Right atrium auricular region (tissue), 2 donors: Measurements from ENCODE around the gene PCDHGA7. TPM values are rescaled to one million over a fixed set of nuclear protein-coding genes. Genes with fewer than 3 reads are reported as not detected.
"Not testable (repeated sequence)": the region's sequence is repeated elsewhere in the genome, so short reads cannot be mapped to it uniquely, and the experiment has no call there.

Experiments used
- DNase-seq: peaks from one replicate; pipeline ENCODE4 v3.0.0-alpha.2; 2019; ENCODE audit warnings: low spot score
- H3K27ac ChIP-seq, 2 donors: fragments of 200-600 bp; sonication (generic); 1 replicate in 1 of 2; 2 replicates in 1 of 2; pipeline ENCODE4 v1.5.1; 2016 to 2019
- H3K27me3 ChIP-seq, 2 donors: fragments of 200-600 bp; sonication (generic); one replicate each; pipeline versions ENCODE4 v1.5.1 to v1.6.0; 2017 to 2019
- H3K36me3 ChIP-seq: fragments of 200-600 bp; sonication (generic); one replicate; pipeline ENCODE4 v1.5.1; 2016
- H3K4me1 ChIP-seq, 2 donors: fragments of 200-600 bp; sonication (generic); one replicate each; pipeline versions ENCODE4 v1.5.1 to v1.6.0; 2017 to 2019
- H3K4me3 ChIP-seq, 2 donors: fragments of 200-600 bp; sonication (generic); 1 replicate in 1 of 2; 2 replicates in 1 of 2; pipeline ENCODE4 v1.5.1; 2017 to 2019; ENCODE audit warnings: mild to moderate bottlenecking in 1 of 2, moderate library complexity in 1 of 2
- H3K9me3 ChIP-seq, 2 donors: fragments of 200-600 bp; sonication (generic); one replicate each; pipeline ENCODE4 v1.5.1; 2019
- total RNA-seq, 2 donors: library from RNA; depleted of rRNA; stranded (reverse); fragments of >200 nt; gene quantifications; one replicate each; pipeline ENCODE4 v1.1.0, GENCODE V29; 2016
- TF ChIP-seq, protein P1 (sequence below), 2 donors: fragments of 200-600 bp; sonication (generic); IDR thresholded peaks; one replicate each; pipeline ENCODE4 v1.5.1; 2019; ENCODE audit warnings: antibody characterized with exemption in 2 of 2

Gene PCDHGA7
- total RNA-seq, 2 donors from 2014 or later = 4.9 to 6.1 TPM

DNA sequence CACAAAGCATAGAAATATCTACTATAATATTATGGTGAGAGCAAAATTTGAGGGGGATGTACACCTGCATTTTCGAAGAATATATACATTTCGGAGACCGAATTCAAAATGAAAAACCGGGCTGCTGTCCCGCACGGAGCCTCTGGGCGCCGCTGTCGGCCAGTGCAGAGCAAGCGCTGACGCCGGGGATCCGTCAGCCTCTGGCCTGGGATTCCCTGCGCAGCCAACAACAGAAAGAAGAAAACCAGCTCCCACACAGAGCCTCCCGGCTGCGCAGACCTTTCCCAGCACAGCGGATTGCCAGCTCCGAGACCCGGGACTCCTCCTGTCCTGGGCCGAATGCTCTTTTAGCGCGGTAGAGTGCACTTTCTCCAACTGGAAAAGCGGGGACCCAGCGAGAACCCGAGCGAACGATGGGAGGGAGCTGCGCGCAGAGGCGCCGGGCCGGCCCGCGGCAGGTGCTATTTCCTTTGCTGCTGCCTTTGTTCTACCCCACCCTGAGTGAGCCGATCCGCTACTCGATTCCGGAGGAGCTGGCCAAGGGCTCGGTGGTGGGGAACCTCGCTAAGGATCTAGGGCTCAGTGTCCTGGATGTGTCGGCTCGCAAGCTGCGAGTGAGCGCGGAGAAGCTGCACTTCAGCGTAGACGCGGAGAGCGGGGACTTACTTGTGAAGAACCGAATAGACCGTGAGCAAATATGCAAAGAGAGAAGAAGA lies 25.4 kb downstream of the PCDHGA7 start, which contains the start of gene PCDHGB6:
PCDHGB6 (plus strand) TSS at position 232 of the 716 bp plus-strand sequence; CDS start at position 414, 182 bp downstream.
- H3K9me3 ChIP-seq = peaks cover 34 to 99% of the 10 kb centered on the region in 2 donors
- not testable (repeated sequence) for H3K4me1 ChIP-seq, H3K36me3 ChIP-seq, DNase-seq, H3K27me3 ChIP-seq
- TF ChIP-seq, protein P1, sequence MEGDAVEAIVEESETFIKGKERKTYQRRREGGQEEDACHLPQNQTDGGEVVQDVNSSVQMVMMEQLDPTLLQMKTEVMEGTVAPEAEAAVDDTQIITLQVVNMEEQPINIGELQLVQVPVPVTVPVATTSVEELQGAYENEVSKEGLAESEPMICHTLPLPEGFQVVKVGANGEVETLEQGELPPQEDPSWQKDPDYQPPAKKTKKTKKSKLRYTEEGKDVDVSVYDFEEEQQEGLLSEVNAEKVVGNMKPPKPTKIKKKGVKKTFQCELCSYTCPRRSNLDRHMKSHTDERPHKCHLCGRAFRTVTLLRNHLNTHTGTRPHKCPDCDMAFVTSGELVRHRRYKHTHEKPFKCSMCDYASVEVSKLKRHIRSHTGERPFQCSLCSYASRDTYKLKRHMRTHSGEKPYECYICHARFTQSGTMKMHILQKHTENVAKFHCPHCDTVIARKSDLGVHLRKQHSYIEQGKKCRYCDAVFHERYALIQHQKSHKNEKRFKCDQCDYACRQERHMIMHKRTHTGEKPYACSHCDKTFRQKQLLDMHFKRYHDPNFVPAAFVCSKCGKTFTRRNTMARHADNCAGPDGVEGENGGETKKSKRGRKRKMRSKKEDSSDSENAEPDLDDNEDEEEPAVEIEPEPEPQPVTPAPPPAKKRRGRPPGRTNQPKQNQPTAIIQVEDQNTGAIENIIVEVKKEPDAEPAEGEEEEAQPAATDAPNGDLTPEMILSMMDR (IDR thresholded peaks at IDR 0.05) = peak; percentile 73 to 77
- peak within 1 kb of the TSS in 1 of 2 donors; percentile 34 for H3K27ac ChIP-seq
- H3K4me3 ChIP-seq = peak within 1 kb of the TSS; percentile 30 to 41

DNA sequence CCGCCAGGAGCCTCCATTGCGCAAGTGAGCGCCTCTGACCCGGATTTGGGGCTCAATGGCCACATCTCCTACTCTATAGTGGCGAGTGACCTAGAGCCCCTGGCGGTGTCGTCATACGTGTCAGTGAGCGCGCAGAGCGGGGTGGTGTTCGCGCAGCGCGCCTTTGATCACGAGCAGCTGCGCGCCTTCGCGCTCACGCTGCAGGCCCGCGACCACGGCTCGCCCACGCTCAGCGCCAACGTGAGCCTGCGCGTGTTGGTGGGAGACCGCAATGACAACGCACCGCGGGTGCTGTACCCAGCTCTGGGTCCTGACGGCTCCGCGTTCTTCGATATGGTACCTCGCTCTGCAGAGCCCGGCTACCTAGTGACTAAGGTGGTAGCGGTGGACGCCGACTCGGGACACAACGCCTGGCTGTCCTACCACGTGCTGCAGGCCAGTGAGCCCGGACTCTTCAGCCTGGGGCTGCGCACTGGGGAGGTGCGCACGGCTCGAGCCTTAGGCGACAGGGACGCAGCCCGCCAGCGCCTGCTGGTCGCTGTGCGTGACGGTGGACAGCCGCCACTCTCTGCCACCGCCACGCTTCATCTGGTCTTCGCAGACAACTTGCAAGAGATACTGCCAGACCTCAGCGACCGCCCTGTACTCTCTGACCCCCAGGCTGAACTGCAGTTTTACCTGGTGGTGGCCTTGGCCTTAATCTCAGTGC lies 27.2 kb downstream of the PCDHGA7 start:
- H3K4me3 ChIP-seq = no peak overlapping the region
- peaks cover 0 to 7% of the 10 kb centered on the region in 2 donors for H3K4me1 ChIP-seq
- no peaks in the 10 kb centered on the region for H3K27me3 ChIP-seq
- H3K9me3 ChIP-seq = peaks cover 30 to 97% of the 10 kb centered on the region in 2 donors
- no peak for DNase-seq
- peaks cover 6% of the 10 kb centered on the region for H3K36me3 ChIP-seq
- TF ChIP-seq, protein P1 (IDR thresholded peaks at IDR 0.05) = no peak
- H3K27ac ChIP-seq = no peak overlapping the region

DNA sequence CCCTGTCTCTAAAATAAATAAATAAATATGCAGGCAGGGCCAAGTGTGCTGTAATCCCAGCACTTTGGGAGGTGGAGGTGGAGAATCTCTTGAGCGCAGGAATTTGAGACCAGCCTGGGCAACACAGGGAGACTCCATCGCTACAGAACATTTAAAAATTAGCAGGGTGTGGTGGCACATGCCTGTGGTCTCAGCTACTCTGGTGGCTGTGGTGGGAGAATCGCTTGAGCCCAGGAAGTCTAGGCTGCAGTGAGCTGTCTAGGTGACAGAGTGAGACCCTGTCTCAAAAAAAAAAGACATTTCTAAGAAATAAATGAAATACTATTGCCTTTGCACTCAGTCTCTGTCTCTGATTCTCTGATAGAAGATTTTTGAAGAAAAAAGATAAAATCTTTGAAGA lies 29.0 kb downstream of the PCDHGA7 start:
- H3K4me1 ChIP-seq = peaks cover 0 to 7% of the 10 kb centered on the region in 2 donors
- TF ChIP-seq, protein P1 (IDR thresholded peaks at IDR 0.05) = no peak
- H3K9me3 ChIP-seq = peaks cover 30 to 94% of the 10 kb centered on the region in 2 donors
- no peak overlapping the region for H3K27ac ChIP-seq
- no peaks in the 10 kb centered on the region for H3K36me3 ChIP-seq
- no peak for DNase-seq
- no peak overlapping the region for H3K4me3 ChIP-seq
- no peaks in the 10 kb centered on the region for H3K27me3 ChIP-seq

DNA sequence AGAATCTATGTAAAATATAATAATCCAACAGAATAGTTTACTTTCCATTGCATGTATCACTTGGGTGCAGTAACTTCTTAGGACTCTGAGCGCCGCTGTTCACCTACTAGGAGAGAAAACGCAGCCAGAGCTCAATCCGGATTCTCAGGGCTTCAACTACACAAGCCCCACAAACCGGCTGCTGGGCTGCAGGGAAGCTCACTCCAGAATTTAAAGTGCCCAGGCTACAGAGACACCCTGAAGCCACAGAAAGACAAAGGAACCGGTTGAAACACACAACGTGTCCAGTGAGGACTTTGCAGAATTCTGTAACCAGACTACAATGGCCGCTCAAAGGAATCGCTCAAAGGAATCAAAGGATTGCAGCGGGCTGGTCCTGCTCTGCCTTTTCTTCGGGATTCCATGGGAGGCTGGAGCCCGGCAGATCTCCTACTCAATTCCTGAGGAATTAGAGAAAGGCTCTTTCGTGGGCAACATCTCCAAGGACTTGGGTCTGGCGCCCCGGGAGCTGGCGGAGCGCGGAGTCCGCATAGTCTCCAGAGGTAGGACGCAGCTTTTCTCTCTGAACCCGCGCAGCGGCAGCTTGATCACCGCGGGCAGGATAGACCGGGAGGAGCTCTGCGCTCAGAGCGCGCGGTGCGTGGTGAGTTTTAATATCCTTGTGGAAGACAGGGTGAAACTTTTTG lies 30.5 kb downstream of the PCDHGA7 start, which contains the start of gene PCDHGA10:
PCDHGA10 (plus strand) TSS at position 134 of the 686 bp plus-strand sequence; CDS start at position 323, 189 bp downstream.
- TF ChIP-seq, protein P1 (IDR thresholded peaks at IDR 0.05) = peak; percentile 40 to 62
- Histone ChIP-seq H3K27me3 (no peaks in the 10 kb centered on the region), H3K4me3 (peak within 1 kb of the TSS; percentile 22 to 33), H3K4me1 (peaks cover 0 to 8% of the 10 kb centered on the region in 2 donors), H3K9me3 (peaks cover 25 to 84% of the 10 kb centered on the region in 2 donors), H3K36me3 (no peaks in the 10 kb centered on the region), H3K27ac (no peak within 1 kb of the TSS)
- DNase-seq = no peak

DNA sequence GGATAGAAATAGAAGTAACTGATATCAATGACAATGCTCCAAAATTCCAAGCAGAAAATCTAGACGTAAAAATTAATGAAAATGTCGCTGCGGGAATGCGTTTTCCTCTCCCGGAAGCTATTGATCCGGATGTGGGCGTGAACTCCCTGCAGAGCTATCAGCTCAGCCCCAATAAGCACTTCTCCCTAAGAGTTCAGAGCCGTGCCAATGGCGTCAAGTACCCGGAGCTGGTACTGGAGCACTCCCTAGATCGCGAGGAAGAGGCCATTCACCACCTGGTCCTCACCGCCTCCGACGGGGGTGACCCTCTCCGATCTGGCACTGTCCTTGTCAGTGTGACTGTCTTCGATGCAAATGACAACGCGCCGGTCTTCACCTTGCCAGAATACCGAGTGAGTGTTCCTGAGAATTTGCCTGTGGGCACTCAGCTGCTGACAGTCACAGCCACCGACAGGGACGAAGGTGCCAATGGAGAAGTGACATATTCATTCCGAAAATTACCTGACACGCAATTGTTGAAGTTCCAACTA lies 31.1 kb downstream of the PCDHGA7 start:
- Histone ChIP-seq H3K9me3 (peaks cover 30 to 84% of the 10 kb centered on the region in 2 donors), H3K4me1 (peaks cover 0 to 12% of the 10 kb centered on the region in 2 donors), H3K27me3 (no peaks in the 10 kb centered on the region), H3K27ac (no peak overlapping the region), H3K4me3 (peak overlapping the region; percentile 22 to 33), H3K36me3 (no peaks in the 10 kb centered on the region)
- TF ChIP-seq, protein P1 (IDR thresholded peaks at IDR 0.05) = no peak
- no peak for DNase-seq

DNA sequence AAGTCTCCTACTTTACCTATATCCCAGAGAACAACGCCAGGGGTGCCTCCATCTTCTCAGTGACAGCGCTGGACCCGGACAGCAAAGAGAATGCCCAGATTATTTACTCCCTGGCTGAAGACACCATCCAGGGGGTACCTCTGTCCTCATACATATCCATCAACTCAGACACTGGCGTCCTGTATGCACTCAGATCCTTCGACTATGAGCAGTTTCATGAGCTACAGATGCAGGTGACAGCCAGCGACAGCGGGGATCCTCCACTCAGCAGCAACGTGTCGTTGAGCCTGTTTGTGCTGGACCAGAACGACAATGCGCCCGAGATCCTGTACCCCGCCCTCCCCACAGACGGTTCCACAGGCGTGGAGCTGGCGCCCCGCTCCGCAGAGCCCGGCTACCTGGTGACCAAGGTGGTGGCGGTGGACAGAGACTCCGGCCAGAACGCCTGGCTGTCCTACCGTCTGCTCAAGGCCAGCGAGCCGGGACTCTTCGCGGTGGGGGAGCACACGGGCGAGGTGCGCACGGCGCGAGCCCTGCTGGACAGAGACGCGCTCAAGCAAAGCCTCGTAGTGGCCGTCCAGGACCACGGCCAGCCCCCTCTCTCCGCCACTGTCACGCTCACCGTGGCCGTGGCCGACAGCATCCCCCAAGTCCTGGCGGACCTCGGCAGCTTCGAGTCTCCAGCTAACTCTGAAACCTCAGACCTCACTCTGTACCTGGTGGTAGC lies 32.2 kb downstream of the PCDHGA7 start:
- H3K27ac ChIP-seq, H3K36me3 ChIP-seq, H3K4me3 ChIP-seq, DNase-seq, H3K27me3 ChIP-seq: not testable (repeated sequence)
- Histone ChIP-seq H3K4me1 (peaks cover 0 to 18% of the 10 kb centered on the region in 2 donors), H3K9me3 (peaks cover 31 to 84% of the 10 kb centered on the region in 2 donors)

DNA sequence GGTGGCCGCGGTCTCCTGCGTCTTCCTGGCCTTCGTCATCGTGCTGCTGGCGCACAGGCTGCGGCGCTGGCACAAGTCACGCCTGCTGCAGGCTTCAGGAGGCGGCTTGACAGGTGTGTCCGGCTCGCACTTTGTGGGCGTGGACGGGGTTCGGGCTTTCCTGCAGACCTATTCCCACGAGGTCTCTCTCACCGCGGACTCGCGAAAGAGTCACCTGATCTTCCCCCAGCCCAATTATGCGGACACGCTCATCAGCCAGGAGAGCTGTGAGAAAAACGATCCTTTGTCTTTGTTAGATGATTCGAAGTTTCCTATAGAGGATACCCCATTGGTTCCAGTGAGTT lies 32.7 kb downstream of the PCDHGA7 start:
- not testable (repeated sequence) for DNase-seq, H3K27me3 ChIP-seq, H3K27ac ChIP-seq, H3K36me3 ChIP-seq, H3K4me3 ChIP-seq
- H3K9me3 ChIP-seq = peaks cover 27 to 84% of the 10 kb centered on the region in 2 donors
- H3K4me1 ChIP-seq = peaks cover 0 to 13% of the 10 kb centered on the region in 2 donors
